ENCODE data around the gene AMACR.
A peak's percentile ranks its signal among the peaks of the same experiment; 100 is the strongest.

The AMACR gene

DNA sequence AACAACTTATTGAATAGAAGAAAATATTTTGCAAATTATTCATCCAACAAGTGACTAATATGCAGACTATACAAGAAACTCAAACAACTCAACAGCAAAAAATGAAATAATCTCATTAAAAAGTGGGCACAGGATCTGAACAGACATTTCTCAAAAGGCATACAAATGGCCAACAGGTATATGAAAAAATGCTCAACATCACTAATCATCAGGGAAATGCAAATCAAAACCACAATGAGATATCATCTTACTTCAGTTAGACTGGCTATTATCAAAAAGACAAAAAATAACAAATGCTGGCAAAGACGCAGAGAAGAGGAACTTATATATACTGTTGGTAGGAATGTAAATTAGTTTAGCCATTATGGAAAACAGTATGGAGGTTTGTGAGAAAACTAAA, 1.8 kb upstream of the AMACR start:
- no peak for DNase-seq (ENCODE audit: low read depth)
- no peak overlapping the region for H3K4me3 ChIP-seq (ENCODE audit: low read depth, low read length)
- TF ChIP-seq, protein P1, sequence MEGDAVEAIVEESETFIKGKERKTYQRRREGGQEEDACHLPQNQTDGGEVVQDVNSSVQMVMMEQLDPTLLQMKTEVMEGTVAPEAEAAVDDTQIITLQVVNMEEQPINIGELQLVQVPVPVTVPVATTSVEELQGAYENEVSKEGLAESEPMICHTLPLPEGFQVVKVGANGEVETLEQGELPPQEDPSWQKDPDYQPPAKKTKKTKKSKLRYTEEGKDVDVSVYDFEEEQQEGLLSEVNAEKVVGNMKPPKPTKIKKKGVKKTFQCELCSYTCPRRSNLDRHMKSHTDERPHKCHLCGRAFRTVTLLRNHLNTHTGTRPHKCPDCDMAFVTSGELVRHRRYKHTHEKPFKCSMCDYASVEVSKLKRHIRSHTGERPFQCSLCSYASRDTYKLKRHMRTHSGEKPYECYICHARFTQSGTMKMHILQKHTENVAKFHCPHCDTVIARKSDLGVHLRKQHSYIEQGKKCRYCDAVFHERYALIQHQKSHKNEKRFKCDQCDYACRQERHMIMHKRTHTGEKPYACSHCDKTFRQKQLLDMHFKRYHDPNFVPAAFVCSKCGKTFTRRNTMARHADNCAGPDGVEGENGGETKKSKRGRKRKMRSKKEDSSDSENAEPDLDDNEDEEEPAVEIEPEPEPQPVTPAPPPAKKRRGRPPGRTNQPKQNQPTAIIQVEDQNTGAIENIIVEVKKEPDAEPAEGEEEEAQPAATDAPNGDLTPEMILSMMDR (IDR thresholded peaks at IDR 0.05; ENCODE audit: low read depth, low read length), result no peak
- TF ChIP-seq, protein P2, sequence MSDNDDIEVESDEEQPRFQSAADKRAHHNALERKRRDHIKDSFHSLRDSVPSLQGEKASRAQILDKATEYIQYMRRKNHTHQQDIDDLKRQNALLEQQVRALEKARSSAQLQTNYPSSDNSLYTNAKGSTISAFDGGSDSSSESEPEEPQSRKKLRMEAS (IDR thresholded peaks at IDR 0.05; ENCODE audit: low read depth, low read length), result no peak
- no peak for TF ChIP-seq MYC (IDR thresholded peaks at IDR 0.05; ENCODE audit: low read depth, low read length)
- no peak for TF ChIP-seq POLR2A (IDR thresholded peaks at IDR 0.05; ENCODE audit: extremely low read depth, insufficient read length)

DNA sequence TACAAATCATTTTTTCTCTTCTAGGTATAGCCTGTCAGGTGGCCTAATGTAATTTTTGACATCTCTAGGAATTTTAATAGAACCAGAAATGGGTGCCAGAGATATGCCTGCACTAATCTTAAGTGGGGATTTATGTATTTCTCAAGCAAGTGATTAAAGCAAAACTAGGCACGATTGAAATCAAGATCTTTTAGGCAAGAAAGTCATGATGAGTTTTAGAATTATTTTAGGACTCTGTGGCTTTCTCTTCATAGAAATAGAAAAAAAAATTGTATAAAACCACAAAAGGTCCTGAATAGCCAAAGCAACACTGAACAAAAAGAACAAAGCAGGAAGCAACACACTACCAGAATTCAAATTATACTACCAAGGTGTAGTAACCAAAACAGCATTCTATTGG, 952 bp upstream of the AMACR start:
- TF ChIP-seq, protein P1 (IDR thresholded peaks at IDR 0.05; ENCODE audit: low read depth, low read length), result no peak
- TF ChIP-seq MYC (IDR thresholded peaks at IDR 0.05; ENCODE audit: low read depth, low read length) (no peak), POLR2A (IDR thresholded peaks at IDR 0.05; ENCODE audit: extremely low read depth, insufficient read length) (no peak)
- TF ChIP-seq, protein P2 (IDR thresholded peaks at IDR 0.05; ENCODE audit: low read depth, low read length), result no peak
- peak overlapping the region; percentile 94 for H3K4me3 ChIP-seq (ENCODE audit: low read depth, low read length)
- DNase-seq (ENCODE audit: low read depth), result peak; percentile 20

DNA sequence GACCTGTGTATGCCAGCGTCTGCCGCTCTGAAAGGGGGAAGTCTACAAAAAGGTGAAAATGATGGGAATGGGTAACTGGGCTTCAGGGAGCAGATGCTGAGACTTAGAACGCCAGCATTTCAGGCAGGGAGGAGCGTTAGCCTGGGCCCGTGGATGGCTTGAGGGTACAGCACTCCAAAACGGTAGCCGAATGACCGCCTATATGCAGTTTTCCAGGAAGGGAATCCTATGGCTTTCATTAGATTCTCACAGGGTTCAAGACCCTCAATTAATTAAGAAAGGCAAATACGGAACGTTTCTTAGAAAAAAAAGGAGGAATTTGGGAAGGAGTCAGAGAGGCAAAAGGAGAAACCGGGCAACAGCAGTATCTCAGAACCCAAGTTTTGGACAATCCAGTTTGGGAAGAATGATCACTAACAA, 639 bp downstream of the AMACR start:
- H3K4me3 ChIP-seq (ENCODE audit: low read depth, low read length), result peak overlapping the region; percentile 94
- TF ChIP-seq POLR2A (IDR thresholded peaks at IDR 0.05; ENCODE audit: extremely low read depth, insufficient read length), result no peak
- TF ChIP-seq MYC (IDR thresholded peaks at IDR 0.05; ENCODE audit: low read depth, low read length), result no peak; the same call in 1 of the 2 replicates
- TF ChIP-seq, protein P2 (IDR thresholded peaks at IDR 0.05; ENCODE audit: low read depth, low read length), result no peak
- TF ChIP-seq, protein P1 (IDR thresholded peaks at IDR 0.05; ENCODE audit: low read depth, low read length), result no peak
- DNase-seq (ENCODE audit: low read depth), result peak; percentile 15

DNA sequence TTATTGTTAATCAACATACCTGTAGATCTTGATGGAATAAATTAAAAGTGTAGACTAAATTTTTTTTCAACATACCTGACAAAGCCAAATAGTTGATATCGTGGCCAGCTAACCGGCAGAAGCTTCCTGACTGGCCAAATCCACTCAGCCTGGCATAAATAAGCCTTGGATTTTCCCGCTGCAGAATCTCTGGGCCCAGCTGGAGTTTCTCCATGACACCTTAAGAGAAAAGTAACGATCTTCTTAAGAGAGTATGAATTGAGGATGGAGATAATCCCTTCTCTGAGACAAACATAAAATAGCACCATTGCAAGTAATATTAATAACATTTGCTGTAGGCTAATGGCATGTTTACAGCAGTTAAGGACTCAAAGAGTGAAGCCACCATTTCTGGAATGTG, 2.2 kb downstream of the AMACR start:
- DNase-seq (ENCODE audit: low read depth), result no peak

DNA sequence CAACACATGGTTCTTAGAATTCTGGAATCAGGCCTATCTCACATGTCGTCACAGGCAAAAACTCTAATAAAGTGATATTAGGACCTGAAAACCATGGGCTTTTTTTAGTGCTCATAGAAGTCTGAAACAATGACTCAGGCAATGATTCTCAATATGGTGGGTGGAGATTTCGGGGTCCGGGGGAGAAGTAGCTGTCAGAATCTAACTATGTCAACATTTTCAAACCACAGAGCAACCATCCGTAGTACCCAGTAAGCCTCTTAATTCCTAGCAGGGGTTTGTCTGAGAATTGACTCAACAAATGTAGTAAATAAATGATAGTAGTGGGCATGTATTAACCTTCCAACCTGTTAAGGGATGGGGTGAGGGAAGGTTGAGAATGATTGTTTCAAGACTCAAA, 2.6 kb downstream of the AMACR start:
- H3K4me3 ChIP-seq (ENCODE audit: low read depth, low read length), result no peak overlapping the region
- TF ChIP-seq MYC (IDR thresholded peaks at IDR 0.05; ENCODE audit: low read depth, low read length), result no peak
- TF ChIP-seq POLR2A (IDR thresholded peaks at IDR 0.05; ENCODE audit: extremely low read depth, insufficient read length), result no peak
- TF ChIP-seq, protein P2 (IDR thresholded peaks at IDR 0.05; ENCODE audit: low read depth, low read length), result no peak
- TF ChIP-seq, protein P1 (IDR thresholded peaks at IDR 0.05; ENCODE audit: low read depth, low read length), result no peak
- peak; percentile 29 for DNase-seq (ENCODE audit: low read depth)

More for the DNA sequence above, 2.2 kb downstream of the AMACR start:
- H3K4me3 ChIP-seq (ENCODE audit: low read depth, low read length), result no peak overlapping the region
- TF ChIP-seq, protein P1 (IDR thresholded peaks at IDR 0.05; ENCODE audit: low read depth, low read length), result no peak

DNA sequence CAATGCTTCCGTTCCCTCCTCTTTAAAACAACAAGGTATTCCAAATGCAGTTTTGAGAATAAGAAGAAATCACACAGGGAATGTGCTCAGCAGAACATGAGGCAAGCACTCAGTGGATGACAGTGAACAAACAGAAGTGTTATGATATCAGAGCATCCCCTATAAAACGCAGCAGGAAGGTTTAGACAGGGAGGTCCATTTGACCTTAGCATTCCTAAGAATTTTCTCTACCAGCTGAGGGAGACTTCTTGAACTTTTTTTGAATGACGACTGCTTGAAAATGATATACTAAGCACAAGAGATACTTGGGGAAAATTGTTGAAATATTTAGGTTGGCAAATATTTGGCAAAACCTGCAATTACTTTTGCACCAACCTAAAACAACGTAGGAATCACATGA, 3.9 kb downstream of the AMACR start:
- TF ChIP-seq POLR2A (IDR thresholded peaks at IDR 0.05; ENCODE audit: extremely low read depth, insufficient read length) (no peak), MYC (IDR thresholded peaks at IDR 0.05; ENCODE audit: low read depth, low read length) (no peak)
- TF ChIP-seq, protein P2 (IDR thresholded peaks at IDR 0.05; ENCODE audit: low read depth, low read length), result no peak
- TF ChIP-seq, protein P1 (IDR thresholded peaks at IDR 0.05; ENCODE audit: low read depth, low read length), result no peak
- no peak for DNase-seq (ENCODE audit: low read depth)
- no peak overlapping the region for H3K4me3 ChIP-seq (ENCODE audit: low read depth, low read length)

Measured in NB4 (cell line).